Pancreas (tissue), 10 donors: ENCODE results near the gene TMEM187. TPM values are rescaled to one million over a fixed set of nuclear protein-coding genes. Genes with fewer than 3 reads are reported as not detected.
A peak's percentile ranks its signal among the peaks of the same experiment; 100 is the strongest.

Experiments
- ATAC-seq, 4 donors: fragments of 200-7000 bp; cut with Tn5 transposase; one replicate each; pipeline versions ENCODE4 v1.8.0 to v1.9.1; 2020; ENCODE audit warnings: mild to moderate bottlenecking in 4 of 4, moderate library complexity in 4 of 4
- DNase-seq, 6 donors: peaks; one replicate each; pipeline ENCODE4 v3.0.0-alpha.2; 2020
- FAIRE-seq: peaks from 2 replicates; lab custom pipeline; 2012; peaks lifted over from hg19 to GRCh38; lab: Jason Lieb, UNC
- H3K27ac ChIP-seq, 4 donors: fragments of 200-600 bp; sonication (generic); 1 replicate in 3 of 4; 2 replicates in 1 of 4; pipeline versions ENCODE4 v1.5.0 to v1.8.0; 2020
- H3K27me3 ChIP-seq, 4 donors: fragments of 200-600 bp; one replicate each; pipeline ENCODE4 v1.8.0; 2021
- H3K36me3 ChIP-seq, 3 donors: fragments of 200-600 bp; sonication (generic) in 1 of 3; one replicate each; pipeline versions ENCODE4 v1.5.0 to v1.8.0; 2020 to 2021
- H3K4me1 ChIP-seq, 3 donors: fragments of 200-600 bp; one replicate each; pipeline ENCODE4 v1.8.0; 2021
- H3K4me3 ChIP-seq, 4 donors: fragments of 200-600 bp; sonication (generic) in 2 of 4; one replicate each; pipeline versions ENCODE4 v1.5.0 to v1.8.0; 2020 to 2021
- H3K9me3 ChIP-seq, 4 donors: fragments of 200-600 bp; one replicate each; pipeline ENCODE4 v1.8.0; 2021
- CTCF ChIP-seq, 4 donors: fragments of 200-600 bp; sonication (generic) in 3 of 4; IDR thresholded peaks; one replicate each; pipeline versions ENCODE4 v1.5.0 to v1.8.0; 2021; ENCODE audit warnings: antibody characterized with exemption in 4 of 4
- WGBS, 2 donors: extraction: QIAGEN DNeasy Blood & Tissue Kit; methylation state at CpG; one replicate each; pipeline ENCODE4 v1.1.7; 2013; 5-methylcytosine and 5-hydroxymethylcytosine counted together
- intact Hi-C, 3 donors: fragments of 100-400 bp; cut with DNase I; formaldehyde crosslinking; loops; one replicate each; pipeline versions ENCODE4 v1.11.1 to v1.14.2; 2022
- polyA plus RNA-seq, 2 donors: library from polyadenylated mRNA; stranded (reverse); fragments of 200-250 nt; gene quantifications; one replicate each; pipeline ENCODE4 v1.2.3, GENCODE V29; 2013
- total RNA-seq, 6 donors: library from RNA; stranded (reverse); fragmentation: NEBNext Ultra II Directional in 4 of 6; extraction: Animal tissue kit (Norgen Biotek cat#: 25700) in 4 of 6; gene quantifications; one replicate each; pipeline versions ENCODE4 v1.2.1 to v1.2.4, GENCODE V29; 2021 to 2023
- donor health status: healthy with polysubstance abuse.
- donor health status: DM: no; HTN: no; CAD: no; lungs with moderate emphysema.
- donor health status: DM: no; HTN: no; CAD: no.
- donor health status: control.
- donor health status: control.
- donor health status: Bipolar disorder and iron deficiency.
- donor health status: DM: yes; HTN: yes; CAD: no.
- donor health status: DM: no; HTN: no; CAD: no.
- donor health status: DM: no; HTN: no; CAD: no.
- donor health status: DM: yes; HTN: yes; CAD: no.

Gene TMEM187
- total and polyA plus RNA-seq, 8 donors: 5.2 to 12.4 (median 8.3) TPM

- WGBS, 2 donors: 91 to 93% methylated on average over 35 of the region's 35 CpGs
- H3K36me3 ChIP-seq: peaks cover 0 to 54% (median 18%) of the 10 kb centered on the region in 3 donors
- no peaks in the 10 kb centered on the region for H3K9me3 ChIP-seq
- peaks cover 0 to 4% (median 0%) of the 10 kb centered on the region in 4 donors for H3K27me3 ChIP-seq
- no peak for TF ChIP-seq CTCF (IDR thresholded peaks at IDR 0.05)
- FAIRE-seq (no peak), ATAC-seq (no peak), DNase-seq (peak in 2 of 6 donors; percentile 25 to 67)
- intact Hi-C loops: loop anchor here in 2 of 3 donors (10.0 kb wide), 2 partner anchors 181 to 191 kb away; partner anchors contain the start of gene PLXNB3 (in 1 of the 2)
- no peak overlapping the region for H3K4me3 ChIP-seq
- H3K4me1 ChIP-seq: no peaks in the 10 kb centered on the region
- H3K27ac ChIP-seq: no peak overlapping the region
Observed at GRCh38 chrX:153956044-153956907, 16.3 kb upstream of the TMEM187 start.

DNA sequence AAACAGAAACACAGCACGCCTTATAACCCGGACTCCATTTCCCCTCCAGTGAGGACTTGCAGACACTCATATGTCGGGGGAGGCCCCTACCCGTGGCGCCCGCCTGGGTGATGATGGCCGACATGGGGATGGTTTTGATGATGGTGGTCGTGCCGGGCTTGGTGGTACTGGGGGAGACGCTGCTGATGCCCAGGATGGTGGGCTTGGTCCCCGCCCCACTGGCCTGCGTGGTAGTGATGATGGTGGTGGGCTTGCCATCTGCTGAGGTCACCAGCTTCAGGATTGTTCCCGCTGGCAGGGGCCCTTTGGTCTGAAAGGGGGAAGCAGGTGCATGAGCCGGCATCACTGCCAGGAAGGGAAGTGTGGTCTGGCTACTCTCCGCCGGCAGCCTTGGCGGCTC is 15.3 kb upstream of the TMEM187 start:
- no peak for TF ChIP-seq CTCF (IDR thresholded peaks at IDR 0.05)
- DNase-seq (peak in 3 of 6 donors; percentile 22 to 60 (median 51)), FAIRE-seq (no peak), ATAC-seq (no peak)
- H3K27me3 ChIP-seq: peaks cover 0 to 4% (median 0%) of the 10 kb centered on the region in 4 donors
- no peaks in the 10 kb centered on the region for H3K4me1 ChIP-seq
- no peak overlapping the region for H3K27ac ChIP-seq
- no peak overlapping the region for H3K4me3 ChIP-seq
- H3K36me3 ChIP-seq: peaks cover 0 to 53% (median 18%) of the 10 kb centered on the region in 3 donors
- WGBS, 2 donors: 91 to 93% methylated on average over 17 of the region's 17 CpGs
- intact Hi-C loops: loop anchor here in 2 of 3 donors (10.0 kb wide), 2 partner anchors 182 to 192 kb away; partner anchors contain the start of gene PLXNB3 (in 1 of the 2)
- H3K9me3 ChIP-seq: no peaks in the 10 kb centered on the region

DNA sequence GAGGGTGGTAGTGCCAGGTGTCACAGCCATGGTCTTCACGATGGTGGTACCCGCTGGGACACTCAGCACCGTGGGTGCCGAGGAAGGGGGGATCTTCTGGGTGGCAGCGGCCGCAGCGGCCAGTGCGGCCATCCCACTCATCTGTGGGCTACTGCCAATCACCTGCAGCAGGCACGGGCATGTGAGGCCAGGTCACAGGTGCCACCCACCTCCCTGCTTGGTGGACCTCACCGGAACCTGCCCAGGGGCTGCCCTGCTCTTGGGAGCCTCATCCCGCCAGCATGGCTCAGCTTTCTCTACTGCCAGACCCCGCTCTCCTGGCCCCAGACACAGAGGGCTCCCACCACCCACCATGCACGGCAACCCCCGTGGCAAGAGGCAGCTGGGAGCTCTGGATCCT is 13.9 kb upstream of the TMEM187 start:
- Histone ChIP-seq H3K27ac (no peak overlapping the region), H3K4me1 (no peaks in the 10 kb centered on the region), H3K9me3 (no peaks in the 10 kb centered on the region), H3K27me3 (no peaks in the 10 kb centered on the region), H3K4me3 (no peak overlapping the region), H3K36me3 (peaks cover 0 to 48% (median 14%) of the 10 kb centered on the region in 3 donors)
- intact Hi-C loops: loop anchor here in 2 of 3 donors (10.0 kb wide), 2 partner anchors 184 to 194 kb away; partner anchors contain the start of gene PLXNB3 (in 1 of the 2)
- TF ChIP-seq CTCF (IDR thresholded peaks at IDR 0.05): no peak
- 93 to 96% methylated on average over 14 of the region's 14 CpGs for WGBS, 2 donors
- ATAC-seq (no peak), DNase-seq (peak in 2 of 6 donors; percentile 17 to 65), FAIRE-seq (no peak)

DNA sequence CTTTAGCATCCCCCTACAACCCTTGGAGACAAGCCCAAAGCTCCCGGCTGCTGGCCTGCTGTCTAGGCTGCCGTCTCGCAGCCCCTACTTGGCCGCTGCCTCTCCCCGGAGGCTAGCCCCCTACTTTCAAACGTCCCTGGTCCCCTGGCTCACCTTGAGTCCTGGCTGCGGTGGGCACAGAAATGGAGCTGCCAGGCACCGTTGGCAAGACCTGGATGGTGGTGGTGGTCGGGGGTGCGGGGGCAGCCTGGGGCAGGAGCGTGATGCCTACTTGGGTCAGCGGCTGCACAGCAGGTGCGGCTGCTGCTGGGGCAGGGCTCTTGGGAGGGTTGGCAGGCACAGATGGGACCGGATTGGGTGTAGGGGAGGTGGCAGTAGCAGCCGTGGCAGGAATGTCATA is 12.9 kb upstream of the TMEM187 start:
- no peak for TF ChIP-seq CTCF (IDR thresholded peaks at IDR 0.05)
- Histone ChIP-seq H3K27ac (no peak overlapping the region), H3K4me3 (no peak overlapping the region), H3K27me3 (no peaks in the 10 kb centered on the region), H3K9me3 (no peaks in the 10 kb centered on the region), H3K4me1 (no peaks in the 10 kb centered on the region), H3K36me3 (peaks cover 0 to 48% (median 14%) of the 10 kb centered on the region in 3 donors)
- FAIRE-seq (no peak), DNase-seq (peak in 2 of 6 donors; percentile 19 to 69), ATAC-seq (no peak)
- 89 to 96% methylated on average over 15 of the region's 15 CpGs for WGBS, 2 donors
- intact Hi-C loops: loop anchor here in 2 of 3 donors (10.0 kb wide), 2 partner anchors 185 to 195 kb away; partner anchors contain the start of gene PLXNB3 (in 1 of the 2)
